ENCODE measurements around the gene CSNK1G3. TPM values are rescaled to one million over a fixed set of nuclear protein-coding genes. Genes with fewer than 3 reads are reported as not detected.
"Not testable (repeated sequence)": the region's sequence is repeated elsewhere in the genome, so short reads cannot be mapped to it uniquely, and the experiment has no call there.

Gene CSNK1G3
- total and polyA plus RNA-seq, 10 donors: 9.0 to 81.9 (median 51.6) TPM

DNA sequence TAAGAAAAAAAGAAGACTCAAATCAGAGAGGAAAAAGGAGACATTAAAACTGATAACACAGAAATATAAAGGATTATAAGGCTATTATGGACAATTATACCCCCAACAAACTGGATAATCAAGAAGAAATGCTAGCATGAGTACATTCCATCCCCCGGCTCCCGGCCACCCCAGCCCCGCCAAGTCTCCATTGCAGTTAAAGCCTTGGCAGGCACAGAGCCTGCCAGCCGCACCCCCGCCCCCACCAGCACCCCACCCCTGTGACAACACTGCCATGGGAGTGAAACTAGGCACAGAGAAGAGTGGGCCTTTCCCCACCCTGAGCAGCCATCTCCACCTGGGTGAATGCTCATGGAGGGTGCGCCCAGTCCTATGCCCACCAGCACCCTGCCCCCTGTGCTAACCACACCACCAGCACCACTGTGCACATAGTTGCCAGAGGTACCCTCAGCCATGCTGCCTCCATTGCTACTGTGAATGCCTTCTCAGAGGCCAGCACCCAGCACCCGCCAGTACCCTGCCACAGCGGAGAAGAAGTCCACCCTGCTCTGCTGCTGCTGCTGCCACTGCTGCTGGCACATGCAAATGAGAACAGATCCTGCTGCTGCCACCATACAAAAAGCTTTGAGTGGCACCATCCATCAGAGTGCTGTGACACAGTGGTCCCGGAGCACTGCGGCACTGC lies 117.0 kb downstream of the CSNK1G3 start:
- Histone ChIP-seq H3K27ac (no peak overlapping the region), H3K4me1 (no peaks in the 10 kb centered on the region), H3K27me3 (replicated peaks in 1 of 7) (peaks cover 0 to 12% (median 0%) of the 10 kb centered on the region in 7 donors), H3K9me3 (peaks cover 6 to 92% (median 64%) of the 10 kb centered on the region in 8 donors), H3K4me3 (no peak overlapping the region), H3K36me3 (no peaks in the 10 kb centered on the region)
- peak; percentile 61 for DNase-seq
- WGBS, 5 donors: 85 to 98% (median 91%) methylated on average over 8 to 10 of the region's 10 CpGs
- intact Hi-C loops (cut with DNase I; ENCODE audit: low total_unique reads): no loop called here
- TF ChIP-seq POLR2AphosphoS5 (IDR thresholded peaks at IDR 0.05) (no peak), POLR2A (IDR thresholded peaks at IDR 0.05) (no peak)
- TF ChIP-seq, protein P1, sequence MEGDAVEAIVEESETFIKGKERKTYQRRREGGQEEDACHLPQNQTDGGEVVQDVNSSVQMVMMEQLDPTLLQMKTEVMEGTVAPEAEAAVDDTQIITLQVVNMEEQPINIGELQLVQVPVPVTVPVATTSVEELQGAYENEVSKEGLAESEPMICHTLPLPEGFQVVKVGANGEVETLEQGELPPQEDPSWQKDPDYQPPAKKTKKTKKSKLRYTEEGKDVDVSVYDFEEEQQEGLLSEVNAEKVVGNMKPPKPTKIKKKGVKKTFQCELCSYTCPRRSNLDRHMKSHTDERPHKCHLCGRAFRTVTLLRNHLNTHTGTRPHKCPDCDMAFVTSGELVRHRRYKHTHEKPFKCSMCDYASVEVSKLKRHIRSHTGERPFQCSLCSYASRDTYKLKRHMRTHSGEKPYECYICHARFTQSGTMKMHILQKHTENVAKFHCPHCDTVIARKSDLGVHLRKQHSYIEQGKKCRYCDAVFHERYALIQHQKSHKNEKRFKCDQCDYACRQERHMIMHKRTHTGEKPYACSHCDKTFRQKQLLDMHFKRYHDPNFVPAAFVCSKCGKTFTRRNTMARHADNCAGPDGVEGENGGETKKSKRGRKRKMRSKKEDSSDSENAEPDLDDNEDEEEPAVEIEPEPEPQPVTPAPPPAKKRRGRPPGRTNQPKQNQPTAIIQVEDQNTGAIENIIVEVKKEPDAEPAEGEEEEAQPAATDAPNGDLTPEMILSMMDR (IDR thresholded peaks at IDR 0.05 in 8 of 11, conservative IDR thresholded peaks at IDR 0.05 in 3 of 11): no peak

- Histone ChIP-seq H3K36me3 (no peaks in the 10 kb centered on the region), H3K4me3 (no peak overlapping the region), H3K27ac (no peak overlapping the region), H3K9me3 (peaks cover 0 to 36% (median 5%) of the 10 kb centered on the region in 8 donors), H3K4me1 (no peaks in the 10 kb centered on the region), H3K27me3 (replicated peaks in 1 of 7) (no peaks in the 10 kb centered on the region)
- WGBS, 5 donors: 92 to 96% (median 94%) methylated on average over 21 of the region's 21 CpGs
- no peak for TF ChIP-seq POLR2A (IDR thresholded peaks at IDR 0.05)
- no peak for TF ChIP-seq POLR2AphosphoS5 (IDR thresholded peaks at IDR 0.05)
- TF ChIP-seq, protein P1 (IDR thresholded peaks at IDR 0.05 in 8 of 11, conservative IDR thresholded peaks at IDR 0.05 in 3 of 11): no peak
- intact Hi-C loops (cut with DNase I; ENCODE audit: low total_unique reads): no loop called here
- peak; percentile 65 for DNase-seq
These were observed 124.0 kb downstream of the CSNK1G3 start for GRCh38 chr5:123636006-123636405.

DNA sequence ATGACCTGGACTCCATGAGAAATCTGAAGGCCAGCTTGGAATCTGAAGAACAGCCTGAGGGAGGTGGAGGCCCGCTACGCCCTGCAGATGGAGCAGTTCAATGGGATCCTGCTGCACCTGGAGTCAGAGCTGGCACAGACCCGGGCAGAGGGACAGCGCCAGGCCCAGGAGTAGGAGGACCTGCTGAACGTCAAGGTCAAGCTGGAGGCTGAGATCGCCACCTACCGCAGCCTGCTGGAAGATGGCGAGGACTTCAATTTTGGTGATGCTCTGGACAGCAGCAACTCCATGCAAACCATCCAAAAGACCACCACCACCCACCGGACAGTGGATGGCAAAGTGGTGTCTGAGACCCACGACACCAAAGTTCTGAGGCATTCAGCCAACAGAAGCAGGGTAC lies 125.1 kb downstream of the CSNK1G3 start:
- H3K36me3 ChIP-seq; intact Hi-C loops (cut with DNase I; ENCODE audit: low total_unique reads); H3K27me3 ChIP-seq (replicated peaks in 1 of 7); H3K4me3 ChIP-seq; H3K27ac ChIP-seq; H3K4me1 ChIP-seq: not testable (repeated sequence)
- WGBS, 5 donors: 83 to 98% (median 95%) methylated on average over 10 of the region's 10 CpGs
- DNase-seq: peak; percentile 67
- peaks cover 0 to 29% (median 0%) of the 10 kb centered on the region in 8 donors for H3K9me3 ChIP-seq

- Histone ChIP-seq H3K27ac (no peak overlapping the region), H3K27me3 (replicated peaks in 1 of 7) (no peaks in the 10 kb centered on the region), H3K36me3 (no peaks in the 10 kb centered on the region), H3K4me3 (no peak overlapping the region), H3K4me1 (no peaks in the 10 kb centered on the region), H3K9me3 (peaks cover 0 to 13% (median 0%) of the 10 kb centered on the region in 8 donors)
- 58 to 87% (median 67%) methylated on average over 2 of the region's 2 CpGs for WGBS, 5 donors
- TF ChIP-seq, protein P1 (IDR thresholded peaks at IDR 0.05 in 8 of 11, conservative IDR thresholded peaks at IDR 0.05 in 3 of 11): no peak
- TF ChIP-seq POLR2AphosphoS5 (IDR thresholded peaks at IDR 0.05): no peak
- intact Hi-C loops (cut with DNase I; ENCODE audit: low total_unique reads): no loop called here
- no peak for DNase-seq
These were observed 127.3 kb downstream of the CSNK1G3 start for GRCh38 chr5:123639244-123639643.

Data from spleen (tissue), 11 donors.